HG03135 (cell line): ENCODE data around the gene SLFN12L.
"Not testable (repeated sequence)": the region's sequence is repeated elsewhere in the genome, so short reads cannot be mapped to it uniquely, and the experiment has no call there.

Experiments
- ATAC-seq: cut with Tn5 transposase; IDR thresholded peaks from one replicate; pipeline ENCODE4 v1.9.1; 2021; ENCODE audit warnings: mild to moderate bottlenecking, moderate library complexity; ENCODE audit not compliant: unreplicated experiment

SLFN12L gene

DNA sequence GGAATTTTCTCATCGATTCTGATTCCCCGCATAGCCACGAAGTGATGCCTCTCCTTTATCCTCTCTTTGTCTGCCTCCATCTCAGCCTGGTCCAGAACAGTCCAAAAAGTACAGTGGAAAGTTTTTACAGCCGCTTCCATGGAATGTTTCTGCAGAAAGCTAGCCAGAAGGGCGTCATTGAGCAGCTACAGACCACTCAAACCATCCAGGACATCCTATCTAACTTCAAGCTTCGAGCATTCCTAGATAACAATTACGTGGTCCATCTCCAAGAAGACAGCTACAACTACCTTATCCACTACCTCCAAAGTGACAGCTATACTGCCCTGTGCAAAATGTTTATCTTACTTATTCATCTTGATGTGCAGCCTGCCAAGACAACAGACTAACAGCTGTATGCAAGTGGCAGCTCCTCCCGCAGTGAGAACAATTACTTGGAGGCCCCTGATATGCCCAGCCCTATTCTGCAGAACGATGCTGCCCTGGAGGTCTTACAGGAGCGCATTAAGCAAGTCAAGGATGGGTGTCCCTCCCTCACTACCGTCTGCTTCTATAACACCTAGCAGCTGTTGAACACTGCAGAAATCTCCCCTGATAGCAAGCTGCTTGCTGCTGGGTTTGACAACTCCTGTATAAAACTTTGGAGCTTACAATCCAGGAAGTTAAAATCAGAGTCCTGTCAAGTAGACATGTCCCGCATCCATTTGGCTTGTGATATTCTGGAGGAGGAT, 38.9 kb downstream of the SLFN12L start:
- no peak for ATAC-seq

DNA sequence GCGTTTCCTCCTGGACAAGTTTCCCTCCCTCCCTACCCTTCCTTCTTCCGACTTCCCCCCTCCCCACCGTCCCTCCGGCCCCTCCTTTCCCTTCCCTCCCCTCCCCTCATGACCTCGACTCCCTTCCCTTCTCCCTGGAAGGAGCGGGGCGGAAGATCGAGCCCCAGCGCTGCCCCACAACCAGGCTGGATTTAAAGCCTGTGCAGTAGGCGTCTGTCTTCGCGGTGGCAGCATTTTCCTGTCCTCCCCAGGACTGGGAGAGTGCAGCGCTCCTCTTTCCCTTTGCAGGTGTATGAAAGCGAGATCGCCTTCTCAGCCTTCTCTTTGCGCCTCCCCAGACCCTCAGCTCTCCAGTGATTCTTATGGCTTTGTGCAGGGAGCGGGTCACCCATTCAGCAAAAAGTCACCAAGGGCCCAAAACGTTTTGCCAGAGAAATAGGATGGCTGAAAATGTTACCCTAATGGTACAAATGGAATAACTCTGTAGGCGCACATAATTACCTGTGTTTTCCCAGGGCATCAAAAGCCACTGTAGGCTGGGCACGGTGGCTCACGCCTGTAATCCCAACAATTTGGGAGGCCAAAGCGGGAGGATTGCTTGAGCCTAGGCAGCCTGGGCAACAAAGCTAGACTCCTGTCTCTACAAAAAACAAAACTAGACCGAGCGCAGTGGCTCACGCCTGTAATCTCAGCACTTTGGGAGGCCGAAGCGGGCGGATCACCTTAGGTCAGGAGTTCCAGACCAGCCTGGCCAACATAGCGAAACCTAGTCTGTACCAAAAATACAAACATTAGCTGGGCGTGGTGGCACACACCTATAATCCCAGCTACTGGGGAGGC, 40.8 kb downstream of the SLFN12L start:
- ATAC-seq = no peak

DNA sequence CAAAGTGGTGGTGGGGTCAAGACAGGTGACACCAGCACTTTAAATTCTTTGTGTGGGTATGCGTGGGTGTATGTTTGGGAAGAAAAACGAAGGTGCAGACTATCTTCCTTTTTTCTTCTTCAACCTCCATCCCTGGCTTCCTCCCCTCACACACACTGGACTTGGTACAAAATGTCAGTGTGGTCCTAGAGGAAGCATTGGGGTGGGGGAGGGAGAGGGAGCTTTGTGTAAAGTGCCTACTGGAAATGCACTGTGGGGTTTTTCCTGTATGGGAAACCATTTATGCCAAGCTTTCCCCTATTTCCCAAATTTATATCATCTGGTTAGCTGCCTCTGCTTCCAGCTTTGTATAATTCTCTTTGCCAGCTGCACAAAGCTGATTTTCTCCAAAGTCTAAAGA, 44.4 kb downstream of the SLFN12L start:
- ATAC-seq = no peak

DNA sequence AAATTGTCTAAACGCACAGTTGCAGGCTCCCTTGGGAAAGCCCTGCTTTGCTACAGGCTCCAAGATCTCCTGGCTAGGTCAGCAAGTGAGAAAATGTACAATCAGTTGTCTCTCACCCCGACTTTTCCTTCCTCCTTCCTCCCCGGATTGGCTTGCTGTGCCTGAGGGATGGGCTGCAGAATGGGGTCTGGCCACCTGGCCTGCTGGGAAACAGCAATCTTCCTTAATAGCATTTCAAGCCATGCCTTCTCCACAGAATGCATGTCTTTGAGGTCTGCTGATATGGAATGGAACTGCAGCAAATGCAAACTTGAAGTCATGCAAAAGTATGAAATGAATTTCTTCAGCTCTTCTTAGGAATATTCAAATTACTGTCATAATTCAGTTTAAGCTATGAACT, 46.1 kb downstream of the SLFN12L start:
- ATAC-seq = no peak

DNA sequence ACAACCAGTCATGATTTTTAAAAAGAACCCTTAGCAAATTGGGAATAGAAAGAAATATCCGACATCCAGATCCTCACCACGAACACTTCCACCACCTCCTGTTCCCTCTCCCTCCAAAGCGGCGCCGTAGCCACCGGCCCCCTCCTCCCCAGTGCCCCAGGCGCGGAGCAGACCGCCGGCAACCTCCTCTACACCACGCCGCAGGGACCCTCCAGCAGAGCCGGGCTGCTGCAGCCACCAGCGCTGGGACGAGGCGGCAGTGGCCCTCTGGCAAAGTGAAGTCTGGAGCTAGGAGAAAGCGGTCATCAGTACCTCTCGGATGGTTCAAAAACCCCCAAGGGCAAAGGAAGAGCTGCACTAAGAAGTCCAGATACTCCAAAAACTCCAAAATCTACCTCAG, 47.5 kb downstream of the SLFN12L start:
- ATAC-seq = no peak

DNA sequence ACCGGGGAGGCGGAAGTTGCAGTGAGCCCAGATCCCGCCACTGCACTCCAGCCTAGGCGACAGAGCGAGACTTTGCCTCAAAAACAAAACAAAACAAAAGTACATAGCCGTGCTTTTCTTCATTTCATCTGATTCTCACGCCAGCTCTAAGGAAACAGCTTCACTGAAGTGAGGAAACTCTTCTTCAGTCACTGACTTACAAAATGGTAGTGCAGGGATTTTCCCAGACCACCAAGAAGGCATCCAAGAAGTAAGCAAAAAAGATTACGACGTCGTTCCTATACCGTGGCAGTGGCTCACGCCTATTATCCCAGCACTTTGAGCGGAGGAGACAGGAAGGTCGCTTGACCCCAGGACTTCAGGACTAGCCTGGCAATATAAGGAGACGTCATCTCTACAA, 48.5 kb downstream of the SLFN12L start:
- no peak for ATAC-seq

DNA sequence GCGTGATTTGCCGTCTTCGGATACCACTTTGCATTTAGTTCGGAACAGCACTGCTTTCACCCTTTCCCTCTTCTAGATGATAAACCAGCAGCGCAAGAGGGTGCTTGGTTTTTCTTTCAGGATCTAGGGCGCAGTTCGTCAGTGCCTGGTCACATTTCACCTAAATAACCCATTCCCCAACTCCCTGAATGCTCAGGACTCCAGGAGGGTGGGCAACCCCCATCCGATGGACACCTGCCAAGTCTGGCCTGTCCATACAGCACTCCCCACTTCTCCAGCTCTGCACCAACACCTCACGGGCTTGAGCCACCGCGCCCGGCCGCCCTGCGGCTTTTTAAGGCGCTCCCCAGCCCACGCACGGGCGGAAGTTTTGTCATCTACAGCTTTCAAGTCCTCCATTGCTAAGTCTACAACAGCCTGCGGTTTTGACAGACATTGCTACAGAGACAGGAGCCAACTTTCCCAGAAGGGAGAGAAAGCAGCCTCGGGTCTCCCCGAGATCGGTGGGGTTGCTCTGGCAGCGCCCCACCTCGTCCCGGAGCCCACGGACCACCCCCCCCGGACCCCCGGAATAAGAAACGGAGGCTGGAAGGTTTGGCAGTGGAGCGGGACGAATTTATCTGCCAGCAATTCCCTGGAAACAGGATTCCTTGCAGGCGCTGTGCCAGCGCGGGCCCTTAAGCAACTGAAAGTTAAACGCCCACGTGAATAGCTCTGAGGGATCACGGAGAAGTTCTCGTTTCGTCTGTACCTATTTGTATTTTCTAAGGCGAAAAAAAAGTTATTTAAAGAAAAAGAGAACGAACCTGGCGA, 50.4 kb downstream of the SLFN12L start:
- peak; percentile 58 for ATAC-seq

DNA sequence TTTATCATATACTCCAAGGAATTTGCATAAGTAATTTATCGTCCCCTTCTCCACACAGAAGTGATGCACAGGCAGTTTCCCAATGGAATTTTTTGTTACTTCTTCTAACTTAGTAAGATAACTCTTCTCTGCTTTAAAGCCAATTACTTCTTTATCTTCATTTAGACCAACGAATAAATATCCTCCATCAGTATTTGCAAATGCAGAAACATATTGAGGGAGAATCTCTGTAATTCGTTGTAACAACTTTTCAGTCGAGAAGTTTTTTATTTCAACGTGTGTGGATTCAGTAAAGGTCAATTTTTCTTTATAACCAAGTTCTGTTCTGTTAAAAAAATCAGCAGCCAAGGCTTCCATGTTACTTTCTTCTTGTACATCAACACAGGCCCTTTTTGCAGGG, 58.2 kb downstream of the SLFN12L start:
- no peak for ATAC-seq

DNA sequence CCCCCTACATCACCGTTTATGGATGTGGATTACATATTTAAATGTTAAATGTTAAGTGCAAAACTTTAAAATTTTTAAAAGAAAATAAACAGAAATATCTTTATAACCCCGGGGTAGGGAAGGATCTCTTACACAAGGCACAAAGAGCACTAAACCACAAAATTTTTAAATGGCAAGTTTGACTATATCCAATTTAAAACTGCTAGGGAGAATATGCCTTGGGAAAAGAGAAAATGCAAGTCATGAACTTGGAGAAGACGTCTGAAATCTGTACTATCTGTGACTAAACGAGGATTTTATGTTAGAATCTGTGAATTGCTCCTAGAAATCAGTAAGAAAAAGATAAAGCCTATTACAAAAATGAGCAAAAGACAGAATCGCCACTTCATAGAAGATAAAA, 60.2 kb downstream of the SLFN12L start:
- no peak for ATAC-seq

DNA sequence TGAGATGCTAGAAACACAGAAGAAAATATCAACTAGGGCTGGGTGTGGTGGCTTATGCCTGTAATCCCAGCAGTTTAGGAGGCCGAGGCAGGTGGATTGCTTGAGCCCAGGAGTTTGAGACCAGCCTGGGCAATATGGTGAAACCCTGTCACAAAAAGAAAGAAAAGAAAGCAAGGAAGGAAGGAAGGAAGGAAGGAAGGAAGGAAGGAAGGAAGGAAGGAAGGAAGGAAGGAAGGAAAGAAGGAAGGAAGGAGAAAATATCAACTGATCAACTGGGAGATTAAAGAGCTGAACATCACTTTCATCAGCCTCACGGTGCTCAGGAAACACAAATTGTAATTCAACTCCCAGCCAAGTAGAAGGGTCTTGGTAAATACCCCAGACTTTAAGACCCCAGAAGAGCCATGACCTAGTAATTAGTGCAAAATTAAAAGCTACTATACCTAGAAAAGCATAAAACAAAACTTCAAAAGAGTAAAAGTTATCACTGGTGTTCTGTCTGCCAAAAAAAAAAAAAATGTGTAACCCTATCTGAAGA, 61.1 kb downstream of the SLFN12L start:
- ATAC-seq = no peak

DNA sequence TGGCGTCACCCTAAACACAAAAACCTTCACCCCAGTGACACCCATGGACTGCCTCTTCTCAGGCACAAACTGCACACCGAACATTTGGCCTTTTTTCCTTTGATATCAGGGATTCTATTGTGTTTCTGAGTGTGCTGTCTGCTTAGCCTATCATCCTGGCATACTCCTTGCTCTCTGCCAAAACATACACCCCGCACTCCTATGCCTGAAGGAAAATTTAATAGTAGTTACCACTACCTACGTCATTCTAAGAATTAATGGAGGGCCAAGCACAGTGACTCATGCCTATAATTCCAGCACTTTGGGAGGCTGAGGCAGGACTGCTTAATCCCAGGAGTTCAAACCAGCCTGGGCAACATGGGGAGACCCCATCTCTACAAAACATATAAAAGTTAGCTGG, 69.0 kb downstream of the SLFN12L start:
- no peak for ATAC-seq

DNA sequence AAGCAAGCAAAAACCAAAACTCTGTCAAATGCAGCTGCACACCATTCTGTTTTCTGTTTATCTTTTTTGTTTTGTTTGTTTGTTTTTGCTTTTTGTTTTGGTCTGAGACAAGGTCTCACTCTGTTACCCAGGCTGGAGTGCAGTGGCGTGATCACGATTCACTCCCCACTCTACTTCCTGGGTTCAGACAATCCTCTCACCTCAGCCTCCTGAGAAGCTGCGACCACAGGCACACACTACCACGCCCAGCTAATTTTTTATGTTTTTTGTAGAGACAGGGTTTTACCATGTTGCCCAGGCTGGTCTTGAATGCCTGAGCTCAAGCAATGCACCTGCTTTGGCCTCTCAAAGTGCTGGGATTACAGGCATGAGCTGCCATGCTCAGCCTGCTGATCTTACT, 69.7 kb downstream of the SLFN12L start:
- no peak for ATAC-seq

DNA sequence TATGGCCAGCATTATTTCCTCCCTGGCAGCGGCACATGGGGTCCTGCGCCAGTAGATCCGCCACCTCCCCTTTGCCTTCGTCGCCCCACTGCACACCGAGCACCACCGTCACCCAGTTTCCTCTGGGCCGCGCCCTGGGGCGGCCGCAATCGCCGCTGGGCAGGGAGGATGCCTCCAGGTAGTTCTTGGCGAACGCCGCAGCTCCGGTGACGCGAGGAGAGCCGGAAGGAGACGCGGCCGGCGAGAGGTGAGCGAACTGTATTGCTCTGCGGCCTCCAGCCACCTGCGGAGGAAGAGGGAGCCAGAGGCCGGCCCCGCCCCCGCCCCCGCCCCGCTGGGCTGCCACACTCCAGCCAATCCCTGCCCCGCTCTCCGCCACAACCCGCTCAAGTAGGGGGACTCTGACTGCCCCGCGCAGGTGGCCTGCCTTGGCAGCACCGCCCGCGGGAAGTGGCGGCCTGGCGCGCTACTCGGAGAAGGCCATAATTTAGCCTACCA, 77.1 kb downstream of the SLFN12L start:
- peak; percentile 84 for ATAC-seq

DNA sequence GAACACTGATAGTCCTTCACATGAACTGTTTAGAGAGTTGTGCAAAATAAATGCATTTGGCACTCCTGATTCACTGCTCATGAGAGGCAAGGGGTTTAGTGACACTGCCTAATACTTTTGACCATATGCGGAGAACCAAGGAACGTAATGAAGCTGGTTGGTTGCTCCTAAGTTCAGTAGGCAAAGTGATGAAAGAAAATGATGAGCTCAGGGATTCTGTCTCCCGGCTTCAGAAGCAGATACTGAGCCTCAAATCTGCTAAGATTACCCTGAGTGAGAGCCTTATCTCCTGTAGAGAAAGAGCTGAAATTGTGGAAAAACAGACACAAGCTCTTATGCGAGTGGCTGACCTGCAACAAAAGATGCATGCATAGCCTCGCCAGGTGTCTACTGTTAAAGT, 83.4 kb downstream of the SLFN12L start:
- ATAC-seq = not testable (repeated sequence)

DNA sequence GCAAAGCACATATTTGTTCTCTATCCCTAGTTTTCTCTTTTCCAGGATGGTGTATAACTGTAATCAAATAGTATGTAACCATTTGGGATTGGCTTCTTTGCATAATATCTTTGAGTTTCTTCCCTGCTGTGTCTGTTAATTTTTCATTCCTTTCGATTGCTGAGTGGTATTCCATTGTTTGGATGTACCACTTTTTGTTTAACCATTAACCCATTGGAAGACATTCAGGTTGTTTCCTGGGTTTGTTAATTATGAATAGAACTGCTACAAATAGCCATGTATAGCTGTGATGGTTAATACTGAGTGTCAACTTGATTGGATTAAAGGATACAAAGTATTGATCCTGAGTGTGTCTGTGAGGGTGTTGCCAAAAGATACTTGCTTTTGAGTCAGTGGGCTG, 84.3 kb downstream of the SLFN12L start:
- no peak for ATAC-seq

DNA sequence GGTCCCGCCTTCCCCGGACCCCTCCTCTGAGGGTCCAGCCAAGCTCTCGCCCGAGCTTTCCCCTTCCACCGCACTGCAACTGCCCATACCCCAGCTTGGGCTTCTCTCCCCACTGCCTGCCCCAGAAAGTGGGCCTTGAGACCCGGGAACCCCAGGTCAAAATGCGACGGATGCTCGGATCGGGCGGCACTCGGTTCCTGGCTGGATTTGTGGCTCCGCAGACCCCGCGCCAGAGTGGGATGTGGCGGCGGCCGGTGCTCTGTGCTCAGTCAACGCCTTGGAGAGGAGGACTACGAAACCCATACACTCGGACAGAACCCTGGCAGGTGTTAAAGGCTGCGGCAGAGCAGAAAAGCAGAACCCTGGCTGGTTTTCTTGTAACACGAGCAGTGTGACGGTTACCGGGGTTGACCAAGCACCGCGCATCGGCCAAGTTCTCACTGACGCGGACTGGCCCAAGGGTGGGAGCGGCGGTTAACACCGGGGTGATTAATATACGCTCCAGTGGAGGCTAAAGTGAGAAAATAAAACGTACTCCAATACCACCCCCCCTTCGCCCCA, 88.0 kb downstream of the SLFN12L start:
- no peak for ATAC-seq

DNA sequence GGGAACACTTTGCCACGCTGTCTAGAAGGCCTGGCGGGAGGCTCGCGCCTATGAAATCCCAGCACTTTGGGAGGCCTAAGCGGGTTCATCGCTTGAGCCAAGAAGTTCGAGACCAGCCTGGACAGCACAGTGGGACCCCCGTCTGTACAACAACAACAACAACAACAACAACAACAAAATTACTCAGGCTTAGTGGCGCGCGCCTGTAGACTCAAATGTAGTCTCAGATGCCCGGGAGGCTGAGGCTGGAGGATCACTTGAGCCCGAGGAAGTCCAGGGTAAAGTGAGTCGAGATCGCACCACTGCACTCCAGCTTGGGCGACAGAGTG, 88.6 kb downstream of the SLFN12L start:
- no peak for ATAC-seq

DNA sequence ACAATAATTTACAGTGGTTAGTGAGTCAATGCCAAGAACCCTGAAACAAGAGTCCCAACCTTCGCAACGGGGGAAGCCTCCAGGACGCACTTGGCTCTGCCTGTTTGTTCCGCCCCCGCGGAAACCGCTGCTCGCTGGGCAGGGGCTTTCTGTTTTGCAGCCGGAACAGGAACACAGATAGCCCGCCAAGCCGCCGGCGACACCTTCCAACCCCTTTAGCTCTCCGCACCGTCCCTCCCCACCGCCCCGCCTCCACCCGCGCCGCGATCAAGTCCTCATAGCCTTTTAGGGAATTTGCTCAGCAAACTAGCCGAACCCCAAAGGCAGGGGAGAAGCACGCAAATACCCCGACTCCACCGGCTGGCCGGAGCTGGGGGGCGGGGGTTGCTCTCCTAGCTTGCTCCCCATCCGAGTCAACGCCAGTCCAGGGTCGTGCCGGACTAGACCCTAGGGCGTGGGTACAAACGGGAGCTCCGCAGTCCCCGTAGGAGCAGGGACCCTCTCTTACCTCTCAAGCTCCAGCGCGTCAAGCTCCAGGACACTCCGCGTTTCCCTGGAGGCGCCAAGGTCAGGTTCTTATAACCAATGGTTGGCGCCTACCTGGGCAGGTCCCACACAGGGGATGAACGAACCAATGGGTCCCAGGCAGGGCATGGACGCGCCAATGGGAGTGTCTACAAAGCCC, 89.1 kb downstream of the SLFN12L start, which contains the start of gene SLFN13:
SLFN13 (minus strand) TSS at position 553 of the 685 bp plus-strand sequence. CDS start 3,086 bp downstream, outside the sequence.
- ATAC-seq = peak; percentile 73

DNA sequence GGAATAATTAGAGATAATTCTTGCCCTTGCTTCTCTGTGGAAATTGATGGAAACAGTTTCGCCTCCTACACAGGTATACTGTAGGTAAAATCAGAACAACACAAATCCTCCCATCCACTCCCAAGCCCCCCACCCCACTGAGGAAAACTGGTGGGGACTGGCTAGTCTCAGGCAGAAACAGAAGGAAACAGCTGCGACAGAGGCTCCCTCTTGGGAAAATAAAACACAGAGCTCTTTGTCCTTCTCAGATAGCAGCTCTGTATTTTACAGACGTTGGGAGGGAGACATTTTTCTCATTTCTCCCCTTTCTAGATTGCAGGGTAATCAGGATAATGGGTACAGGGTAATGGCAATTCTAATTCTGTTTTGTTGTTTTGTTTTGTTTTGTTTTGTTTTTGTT, 90.0 kb downstream of the SLFN12L start:
- ATAC-seq = no peak

DNA sequence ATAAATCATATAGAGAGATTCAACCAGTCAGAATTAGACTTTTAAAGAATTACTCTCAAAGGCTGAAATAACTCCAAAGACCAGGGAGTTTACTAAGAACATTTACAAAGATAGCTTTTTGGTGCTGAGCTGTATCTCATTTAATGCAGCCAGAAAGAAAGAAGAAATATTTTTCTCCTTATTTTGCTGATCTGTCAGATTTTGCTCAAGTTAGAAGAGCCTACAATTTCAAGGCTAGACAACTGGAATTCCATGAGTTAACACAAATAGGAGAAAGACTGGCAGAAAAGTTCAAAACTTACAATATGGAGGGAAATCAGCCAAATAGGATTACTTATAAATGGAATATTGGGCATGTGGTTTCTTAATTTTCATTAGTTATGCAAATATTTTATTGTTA, 99.0 kb downstream of the SLFN12L start:
- no peak for ATAC-seq
